GM12864 (cell line): ENCODE data around the gene TMEM200B.

Source experiments
- DNase-seq: peaks from one replicate; pipeline ENCODE4 v3.0.0-alpha.2; 2011; ENCODE audit warnings: low read depth
- H3K4me3 ChIP-seq: 2 replicates; pipeline ENCODE4 v1.5.1; 2011; ENCODE audit warnings: mild to moderate bottlenecking, low read depth, low read length, control low read depth
- TF ChIP-seq, protein P1 (sequence below): IDR thresholded peaks from 2 replicates; pipeline ENCODE4 v1.5.1; 2011; ENCODE audit warnings: low read depth, mild to moderate bottlenecking, moderate library complexity, low read length, control low read depth, inconsistent platforms; ENCODE audit errors: missing control alignments

TMEM200B gene

GRCh38 chr1:29123887-29124365 lies at the start of gene TMEM200B:
TMEM200B (minus strand) TSS chr1:29123903; CDS start chr1:29121828, 2,075 bp downstream.
- TF ChIP-seq, protein P1, sequence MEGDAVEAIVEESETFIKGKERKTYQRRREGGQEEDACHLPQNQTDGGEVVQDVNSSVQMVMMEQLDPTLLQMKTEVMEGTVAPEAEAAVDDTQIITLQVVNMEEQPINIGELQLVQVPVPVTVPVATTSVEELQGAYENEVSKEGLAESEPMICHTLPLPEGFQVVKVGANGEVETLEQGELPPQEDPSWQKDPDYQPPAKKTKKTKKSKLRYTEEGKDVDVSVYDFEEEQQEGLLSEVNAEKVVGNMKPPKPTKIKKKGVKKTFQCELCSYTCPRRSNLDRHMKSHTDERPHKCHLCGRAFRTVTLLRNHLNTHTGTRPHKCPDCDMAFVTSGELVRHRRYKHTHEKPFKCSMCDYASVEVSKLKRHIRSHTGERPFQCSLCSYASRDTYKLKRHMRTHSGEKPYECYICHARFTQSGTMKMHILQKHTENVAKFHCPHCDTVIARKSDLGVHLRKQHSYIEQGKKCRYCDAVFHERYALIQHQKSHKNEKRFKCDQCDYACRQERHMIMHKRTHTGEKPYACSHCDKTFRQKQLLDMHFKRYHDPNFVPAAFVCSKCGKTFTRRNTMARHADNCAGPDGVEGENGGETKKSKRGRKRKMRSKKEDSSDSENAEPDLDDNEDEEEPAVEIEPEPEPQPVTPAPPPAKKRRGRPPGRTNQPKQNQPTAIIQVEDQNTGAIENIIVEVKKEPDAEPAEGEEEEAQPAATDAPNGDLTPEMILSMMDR = no peak
- no peak for DNase-seq
- peak within 1 kb of the TSS; percentile 54 for H3K4me3 ChIP-seq

DNA sequence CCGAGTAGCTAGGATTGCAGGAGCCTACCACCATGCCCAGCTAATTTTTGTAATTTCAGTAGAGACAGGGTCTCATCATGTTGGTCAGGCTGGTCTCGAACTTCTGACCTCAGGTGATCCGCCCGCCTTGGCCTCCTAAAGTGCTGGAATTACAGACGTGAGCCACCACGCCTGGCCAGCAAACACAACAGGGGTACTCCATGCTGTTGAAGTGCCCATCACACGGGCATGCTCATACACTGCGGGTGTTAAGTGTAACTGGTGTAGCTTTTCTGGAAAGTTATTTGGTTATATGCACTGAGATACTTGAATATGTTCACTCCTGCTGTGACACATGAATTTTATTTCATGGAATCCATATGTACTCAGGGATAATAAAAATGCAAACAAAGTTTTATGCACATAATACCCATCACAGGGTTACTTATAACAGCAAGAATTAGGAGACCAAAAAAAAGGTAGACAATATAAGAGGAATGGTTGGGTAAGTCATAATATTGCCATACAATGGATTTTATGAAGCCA lies 48.8 kb upstream of the TMEM200B start:
- no peak for DNase-seq
- TF ChIP-seq, protein P1 = no peak
- no peak overlapping the region for H3K4me3 ChIP-seq

DNA sequence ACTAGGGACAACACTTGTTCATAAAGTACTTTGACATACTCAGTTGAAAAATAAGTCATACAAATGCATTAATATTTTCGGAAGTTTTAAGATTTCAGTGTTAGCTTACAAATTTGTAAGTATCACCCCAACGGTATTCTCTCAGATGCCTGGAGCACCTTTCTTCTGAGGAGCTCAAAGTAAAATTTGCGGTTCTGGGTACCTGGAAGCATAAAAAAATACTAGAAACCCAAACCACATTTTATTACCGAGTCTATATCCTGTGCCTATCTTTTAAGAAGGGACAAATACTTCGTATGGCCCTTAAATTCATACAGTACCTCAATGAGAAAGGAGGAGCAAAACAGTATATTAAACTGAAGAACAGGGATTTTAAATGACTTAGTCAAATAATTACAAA lies 47.8 kb upstream of the TMEM200B start:
- TF ChIP-seq, protein P1 = no peak
- no peak overlapping the region for H3K4me3 ChIP-seq
- DNase-seq = no peak

- TF ChIP-seq, protein P1 = no peak
- H3K4me3 ChIP-seq = no peak overlapping the region
- no peak for DNase-seq
These were observed 47.4 kb upstream of the TMEM200B start for GRCh38 chr1:29171089-29171488.

GRCh38 chr1:29169976-29170375 lies 46.3 kb upstream of the TMEM200B start:
- TF ChIP-seq, protein P1 = no peak
- H3K4me3 ChIP-seq = no peak overlapping the region
- no peak for DNase-seq

GRCh38 chr1:29167904-29168303 lies 44.2 kb upstream of the TMEM200B start:
- DNase-seq = no peak
- no peak overlapping the region for H3K4me3 ChIP-seq
- TF ChIP-seq, protein P1 = no peak

GRCh38 chr1:29166291-29166878 lies 42.7 kb upstream of the TMEM200B start:
- TF ChIP-seq, protein P1 = no peak
- no peak for DNase-seq
- no peak overlapping the region for H3K4me3 ChIP-seq
